ENCODE results near the gene APBA1.

The APBA1 gene

GRCh38 chr9:69658987-69659675 is 13.0 kb downstream of the APBA1 start:
- no peaks in the 10 kb centered on the region for H3K36me3 ChIP-seq (ENCODE audit: control insufficient read depth, insufficient read depth, low read length)
- H3K9me3 ChIP-seq (ENCODE audit: control insufficient read depth, low read length), result no peaks in the 10 kb centered on the region
- H3K4me1 ChIP-seq (ENCODE audit: control insufficient read depth, insufficient read depth, low read length, poor library complexity, severe bottlenecking), result no peaks in the 10 kb centered on the region
- no peak overlapping the region for H3K4me3 ChIP-seq (ENCODE audit: extremely low read depth, insufficient read depth, low read length, poor library complexity, severe bottlenecking)
- 33 to 50% methylated on average over 1 of the region's 3 CpGs for WGBS, 2 experiments (ENCODE audit: insufficient coverage in 2 of 2)
- no peak overlapping the region for H3K27ac ChIP-seq (ENCODE audit: low read depth, low read length, severe bottlenecking)

GRCh38 chr9:69657269-69657668 is 14.9 kb downstream of the APBA1 start:
- Histone ChIP-seq H3K4me1 (ENCODE audit: control insufficient read depth, insufficient read depth, low read length, poor library complexity, severe bottlenecking) (no peaks in the 10 kb centered on the region), H3K9me3 (ENCODE audit: control insufficient read depth, low read length) (no peaks in the 10 kb centered on the region), H3K36me3 (ENCODE audit: control insufficient read depth, insufficient read depth, low read length) (no peaks in the 10 kb centered on the region), H3K4me3 (ENCODE audit: extremely low read depth, insufficient read depth, low read length, poor library complexity, severe bottlenecking) (no peak overlapping the region), H3K27ac (ENCODE audit: low read depth, low read length, severe bottlenecking) (no peak overlapping the region)

DNA sequence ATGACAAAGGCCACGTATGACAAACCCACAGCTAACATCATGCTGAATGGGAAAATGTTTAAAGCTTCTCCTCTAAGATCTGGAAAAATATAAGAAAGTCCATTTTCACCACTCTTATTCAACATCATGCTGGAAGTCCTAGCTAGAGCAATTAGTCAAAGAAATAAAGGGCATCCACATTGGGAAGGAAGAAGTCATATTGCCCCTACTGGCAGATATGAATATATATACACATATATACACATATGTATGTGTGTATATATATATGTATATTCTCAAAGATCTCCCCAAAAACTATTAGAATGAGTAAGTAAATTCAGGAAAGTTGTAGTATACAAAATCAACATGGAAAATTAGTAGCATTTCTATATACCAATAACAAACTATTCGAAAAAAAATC is 17.1 kb downstream of the APBA1 start:
- H3K27ac ChIP-seq (ENCODE audit: low read depth, low read length, severe bottlenecking), result no peak overlapping the region
- H3K4me3 ChIP-seq (ENCODE audit: extremely low read depth, insufficient read depth, low read length, poor library complexity, severe bottlenecking), result no peak overlapping the region
- no peaks in the 10 kb centered on the region for H3K9me3 ChIP-seq (ENCODE audit: control insufficient read depth, low read length)
- no peaks in the 10 kb centered on the region for H3K36me3 ChIP-seq (ENCODE audit: control insufficient read depth, insufficient read depth, low read length)
- no CpG with 5 or more reads among the region's 2 CpGs for WGBS, 2 experiments (ENCODE audit: insufficient coverage in 2 of 2)
- no peaks in the 10 kb centered on the region for H3K4me1 ChIP-seq (ENCODE audit: control insufficient read depth, insufficient read depth, low read length, poor library complexity, severe bottlenecking)

DNA sequence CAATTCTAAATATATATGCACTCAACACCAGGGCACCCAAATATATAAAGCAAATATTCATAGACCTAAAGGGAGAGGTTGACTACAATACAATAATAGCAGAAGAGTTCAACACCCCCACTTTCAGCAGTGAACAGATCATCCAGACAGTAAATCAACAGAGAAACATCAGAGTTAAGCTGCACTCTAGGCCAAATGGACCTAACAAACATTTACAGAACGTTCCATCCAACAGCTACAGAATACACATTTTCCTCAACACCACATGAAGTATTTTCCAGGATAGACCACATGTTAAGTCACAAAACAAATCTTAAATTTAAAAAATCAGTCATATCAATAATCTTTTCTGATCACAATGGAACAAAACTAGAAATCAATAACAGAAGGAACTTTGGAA is 18.9 kb downstream of the APBA1 start:
- H3K27ac ChIP-seq (ENCODE audit: low read depth, low read length, severe bottlenecking), result no peak overlapping the region
- H3K36me3 ChIP-seq (ENCODE audit: control insufficient read depth, insufficient read depth, low read length), result no peaks in the 10 kb centered on the region
- H3K9me3 ChIP-seq (ENCODE audit: control insufficient read depth, low read length), result no peaks in the 10 kb centered on the region
- no peak overlapping the region for H3K4me3 ChIP-seq (ENCODE audit: extremely low read depth, insufficient read depth, low read length, poor library complexity, severe bottlenecking)
- WGBS, 2 experiments (ENCODE audit: insufficient coverage in 2 of 2), result 62 to 92% methylated on average over 1 of the region's 1 CpG
- H3K4me1 ChIP-seq (ENCODE audit: control insufficient read depth, insufficient read depth, low read length, poor library complexity, severe bottlenecking), result no peaks in the 10 kb centered on the region

- Histone ChIP-seq H3K27ac (ENCODE audit: low read depth, low read length, severe bottlenecking) (no peak overlapping the region), H3K4me1 (ENCODE audit: control insufficient read depth, insufficient read depth, low read length, poor library complexity, severe bottlenecking) (no peaks in the 10 kb centered on the region), H3K4me3 (ENCODE audit: extremely low read depth, insufficient read depth, low read length, poor library complexity, severe bottlenecking) (no peak overlapping the region), H3K9me3 (ENCODE audit: control insufficient read depth, low read length) (no peaks in the 10 kb centered on the region), H3K36me3 (ENCODE audit: control insufficient read depth, insufficient read depth, low read length) (no peaks in the 10 kb centered on the region)
- WGBS, 2 experiments (ENCODE audit: insufficient coverage in 2 of 2), result 45% methylated on average over 2 of the region's 4 CpGs; no CpG with 5 or more reads in 1 of the 2 experiments
Measured at GRCh38 chr9:69649566-69650250, 22.5 kb downstream of the APBA1 start.

DNA sequence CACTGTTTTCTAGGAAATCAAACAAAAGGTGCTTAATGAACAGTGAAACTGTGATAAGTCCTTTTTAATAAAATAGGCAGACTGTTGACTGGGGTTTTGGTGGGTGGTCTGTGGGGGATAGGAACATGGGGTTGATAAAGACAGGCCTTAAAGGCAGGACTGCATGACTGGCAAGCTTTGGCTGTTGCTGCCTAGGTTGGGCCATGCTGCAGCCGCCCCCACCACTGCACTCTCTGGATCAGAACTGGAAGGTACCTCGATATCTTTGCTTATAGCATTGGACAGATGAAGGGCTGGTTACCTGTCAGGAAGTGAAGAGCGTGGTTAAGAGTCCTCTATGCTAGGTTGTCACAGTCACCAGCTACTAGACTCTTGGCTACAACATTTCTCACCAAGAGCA is 24.4 kb downstream of the APBA1 start:
- no peaks in the 10 kb centered on the region for H3K4me1 ChIP-seq (ENCODE audit: control insufficient read depth, insufficient read depth, low read length, poor library complexity, severe bottlenecking)
- no peak overlapping the region for H3K27ac ChIP-seq (ENCODE audit: low read depth, low read length, severe bottlenecking)
- H3K4me3 ChIP-seq (ENCODE audit: extremely low read depth, insufficient read depth, low read length, poor library complexity, severe bottlenecking), result no peak overlapping the region
- H3K9me3 ChIP-seq (ENCODE audit: control insufficient read depth, low read length), result no peaks in the 10 kb centered on the region
- whole genome bisulfite sequencing, 2 experiments (ENCODE audit: insufficient coverage in 2 of 2), result 85 to 87% methylated on average over 2 of the region's 3 CpGs
- H3K36me3 ChIP-seq (ENCODE audit: control insufficient read depth, insufficient read depth, low read length), result no peaks in the 10 kb centered on the region

DNA sequence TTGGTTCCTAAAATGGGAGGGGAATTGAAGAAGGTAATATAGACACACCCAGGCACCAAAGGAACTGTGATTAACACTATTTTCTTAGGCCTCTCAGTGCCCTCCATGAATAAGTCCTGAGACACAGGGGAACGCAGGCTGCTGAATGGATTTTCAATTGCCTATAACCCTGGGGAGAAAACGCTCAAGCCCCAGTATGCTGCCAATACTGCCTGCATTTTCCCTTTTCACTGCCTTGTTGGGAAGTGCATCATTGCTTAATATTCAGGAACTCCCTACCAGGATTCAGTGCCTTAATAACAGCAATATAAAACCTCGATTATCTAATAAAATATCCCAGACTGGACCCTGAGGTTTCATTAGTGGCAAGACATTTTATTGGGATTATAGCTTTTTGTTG is 25.4 kb downstream of the APBA1 start:
- WGBS, 2 experiments (ENCODE audit: insufficient coverage in 2 of 2), result 60 to 75% methylated on average over 2 of the region's 3 CpGs
- no peaks in the 10 kb centered on the region for H3K4me1 ChIP-seq (ENCODE audit: control insufficient read depth, insufficient read depth, low read length, poor library complexity, severe bottlenecking)

DNA sequence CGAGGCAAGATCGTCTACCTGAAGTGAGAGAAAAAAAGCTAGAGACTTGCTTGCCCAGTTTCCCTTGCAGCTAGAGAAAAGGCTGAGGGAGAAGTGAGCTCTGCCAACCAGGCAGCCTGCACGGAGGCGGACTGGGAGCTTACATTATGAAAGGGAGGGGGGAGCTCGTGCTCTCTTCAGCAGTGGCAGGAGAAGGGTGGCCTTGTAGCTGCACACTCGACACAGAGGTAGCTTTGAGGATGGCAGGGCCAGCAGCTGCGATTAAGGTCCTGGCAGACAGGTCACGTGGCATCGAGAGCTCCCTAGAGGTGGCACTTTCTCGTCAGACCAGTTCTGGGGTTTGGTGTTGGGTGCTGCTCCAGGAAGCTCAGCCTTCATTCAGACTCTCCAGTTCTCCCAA is 26.7 kb downstream of the APBA1 start:
- Histone ChIP-seq H3K4me3 (ENCODE audit: extremely low read depth, insufficient read depth, low read length, poor library complexity, severe bottlenecking) (no peak overlapping the region), H3K36me3 (ENCODE audit: control insufficient read depth, insufficient read depth, low read length) (no peaks in the 10 kb centered on the region), H3K4me1 (ENCODE audit: control insufficient read depth, insufficient read depth, low read length, poor library complexity, severe bottlenecking) (no peaks in the 10 kb centered on the region), H3K9me3 (ENCODE audit: control insufficient read depth, low read length) (no peaks in the 10 kb centered on the region), H3K27ac (ENCODE audit: low read depth, low read length, severe bottlenecking) (no peak overlapping the region)
- 69 to 89% methylated on average over 7 to 10 of the region's 10 CpGs for WGBS, 2 experiments (ENCODE audit: insufficient coverage in 2 of 2)

More for the DNA sequence above, 25.4 kb downstream of the APBA1 start:
- no peaks in the 10 kb centered on the region for H3K36me3 ChIP-seq (ENCODE audit: control insufficient read depth, insufficient read depth, low read length)
- no peak overlapping the region for H3K4me3 ChIP-seq (ENCODE audit: extremely low read depth, insufficient read depth, low read length, poor library complexity, severe bottlenecking)
- H3K27ac ChIP-seq (ENCODE audit: low read depth, low read length, severe bottlenecking), result no peak overlapping the region
- no peaks in the 10 kb centered on the region for H3K9me3 ChIP-seq (ENCODE audit: control insufficient read depth, low read length)

DNA sequence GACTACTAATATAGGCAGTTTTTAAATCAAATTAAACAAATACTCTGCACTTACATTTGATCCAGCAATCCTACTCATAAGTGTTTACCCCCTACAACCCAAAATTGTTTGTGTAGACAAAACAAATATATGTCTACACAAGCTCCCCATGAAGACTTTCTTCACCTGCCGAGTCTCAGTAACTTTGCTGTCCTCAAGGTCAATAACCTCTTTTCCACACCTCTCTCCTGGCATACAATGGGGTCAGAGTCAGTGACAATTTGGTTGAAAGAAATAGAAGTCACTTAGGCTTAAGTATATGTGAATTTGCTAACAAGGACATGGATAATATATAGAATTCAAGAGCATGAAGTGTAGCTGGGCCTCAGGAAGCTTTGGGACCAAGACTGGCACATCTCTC is 29.1 kb downstream of the APBA1 start:
- no peak overlapping the region for H3K4me3 ChIP-seq (ENCODE audit: extremely low read depth, insufficient read depth, low read length, poor library complexity, severe bottlenecking)
- no peak overlapping the region for H3K27ac ChIP-seq (ENCODE audit: low read depth, low read length, severe bottlenecking)
- H3K4me1 ChIP-seq (ENCODE audit: control insufficient read depth, insufficient read depth, low read length, poor library complexity, severe bottlenecking), result no peaks in the 10 kb centered on the region
- H3K9me3 ChIP-seq (ENCODE audit: control insufficient read depth, low read length), result no peaks in the 10 kb centered on the region
- WGBS, 2 experiments (ENCODE audit: insufficient coverage in 2 of 2), result no CpG with 5 or more reads among the region's 1 CpG
- no peaks in the 10 kb centered on the region for H3K36me3 ChIP-seq (ENCODE audit: control insufficient read depth, insufficient read depth, low read length)

DNA sequence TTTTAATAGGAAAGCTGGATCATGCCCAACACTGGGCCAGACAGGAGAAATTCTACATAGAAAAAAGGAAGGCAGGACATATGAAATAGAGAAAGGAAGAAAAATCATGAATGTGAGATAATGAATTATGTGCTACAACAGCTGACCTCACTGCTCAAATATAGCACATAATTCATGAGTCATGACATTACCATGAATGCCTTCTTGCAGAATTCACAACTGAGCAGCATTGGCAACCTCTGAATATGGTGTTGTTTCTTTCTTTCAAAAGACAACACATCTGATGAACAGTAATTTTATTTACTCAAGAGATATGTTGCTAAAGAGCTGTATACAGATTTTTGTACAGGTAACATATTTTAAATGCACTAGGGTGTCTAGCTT is 34.4 kb downstream of the APBA1 start:
- Histone ChIP-seq H3K4me3 (ENCODE audit: extremely low read depth, insufficient read depth, low read length, poor library complexity, severe bottlenecking) (no peak overlapping the region), H3K9me3 (ENCODE audit: control insufficient read depth, low read length) (no peaks in the 10 kb centered on the region), H3K36me3 (ENCODE audit: control insufficient read depth, insufficient read depth, low read length) (no peaks in the 10 kb centered on the region), H3K27ac (ENCODE audit: low read depth, low read length, severe bottlenecking) (no peak overlapping the region), H3K4me1 (ENCODE audit: control insufficient read depth, insufficient read depth, low read length, poor library complexity, severe bottlenecking) (no peaks in the 10 kb centered on the region)

DNA sequence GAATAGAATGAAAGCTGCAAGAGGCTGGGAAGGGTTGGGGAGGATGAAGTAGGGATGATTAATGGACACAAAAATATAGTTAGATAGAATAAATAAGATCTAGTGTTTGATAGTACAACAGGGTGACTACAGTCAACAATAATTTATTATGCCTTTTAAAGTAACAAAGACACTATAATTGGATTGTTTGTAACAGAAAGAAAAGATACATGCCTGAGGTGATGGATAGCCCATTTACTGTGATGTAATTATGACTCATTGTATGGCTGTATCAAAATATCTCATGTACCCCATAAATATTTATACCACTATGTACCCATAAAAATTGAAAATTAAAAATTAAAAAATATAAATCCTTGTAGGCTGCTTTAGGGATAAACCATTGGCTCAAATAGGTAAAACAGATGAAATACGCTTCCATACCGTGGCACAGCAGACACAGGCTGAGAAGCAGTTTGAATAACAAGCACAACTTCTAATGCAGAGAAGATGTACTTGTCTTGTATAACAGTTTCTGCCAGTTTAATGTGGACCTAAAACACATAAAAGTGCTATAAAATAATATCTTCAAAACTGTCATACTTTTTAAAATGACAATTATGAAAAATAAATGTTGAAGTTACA is 34.9 kb downstream of the APBA1 start:
- Histone ChIP-seq H3K36me3 (ENCODE audit: control insufficient read depth, insufficient read depth, low read length) (no peaks in the 10 kb centered on the region), H3K9me3 (ENCODE audit: control insufficient read depth, low read length) (no peaks in the 10 kb centered on the region), H3K27ac (ENCODE audit: low read depth, low read length, severe bottlenecking) (no peak overlapping the region), H3K4me1 (ENCODE audit: control insufficient read depth, insufficient read depth, low read length, poor library complexity, severe bottlenecking) (no peaks in the 10 kb centered on the region), H3K4me3 (ENCODE audit: extremely low read depth, insufficient read depth, low read length, poor library complexity, severe bottlenecking) (no peak overlapping the region)
- WGBS, 2 experiments (ENCODE audit: insufficient coverage in 2 of 2), result 80 to 100% methylated on average over 1 to 2 of the region's 2 CpGs

Measured in mesodermal cell (in vitro differentiated cells).